HL-60/S4 treated with phorbol 12-myristate 13-acetate at 8.2 ng/mL for 4 days and 3 days (cell line): ENCODE results near the gene TBC1D24.
"Not testable (repeated sequence)": the region's sequence is repeated elsewhere in the genome, so short reads cannot be mapped to it uniquely, and the experiment has no call there.

Source experiments
- in situ Hi-C: fragments of 300-500 bp; cut with MboI; formaldehyde crosslinking; loops from 2 replicates; pipeline ENCODE4 v1.15.0; 2022; ENCODE audit warnings: low sequenced_read_pairs

The TBC1D24 gene

GRCh38 chr16:2529961-2530628, 55.2 kb downstream of the TBC1D24 start:
- in situ Hi-C loops = no loop called here

DNA sequence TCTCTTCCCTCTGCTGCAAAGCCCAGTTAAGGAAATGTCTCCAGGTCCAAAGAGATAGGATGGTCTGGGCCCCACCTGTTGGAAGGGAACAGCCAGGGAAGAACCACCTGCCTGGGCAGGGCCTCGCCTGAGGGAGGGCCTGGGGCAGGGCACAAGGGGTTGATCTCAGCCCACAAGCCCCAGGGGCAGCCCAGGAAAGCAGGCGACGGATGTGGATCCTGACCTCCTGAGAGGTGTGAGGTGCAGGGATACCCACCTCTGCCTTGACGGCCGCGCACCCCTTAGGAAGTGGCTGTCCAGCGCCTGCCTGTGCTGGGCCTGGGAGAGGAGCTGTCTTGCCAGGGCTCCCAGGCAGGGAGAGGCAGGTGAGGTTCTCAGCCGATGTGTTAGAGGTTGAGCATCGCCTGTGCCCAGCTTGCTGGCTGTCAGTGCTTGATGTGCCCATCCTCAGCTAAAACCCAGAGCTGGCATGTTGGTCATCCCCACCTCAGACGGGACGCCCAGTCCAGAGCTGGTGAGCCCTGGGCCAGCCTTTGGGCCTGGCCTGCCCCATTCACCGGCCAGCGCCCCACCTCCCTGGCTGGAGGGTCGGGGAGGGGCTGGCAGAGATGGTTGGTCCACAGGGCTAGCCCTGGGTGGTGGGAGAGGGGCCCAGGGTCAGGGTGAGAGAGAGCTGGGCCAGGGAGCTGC, 55.8 kb downstream of the TBC1D24 start:
- in situ Hi-C loops = no loop called here

GRCh38 chr16:2531371-2531695, 56.4 kb downstream of the TBC1D24 start, which contains the start of gene CEMP1:
Gene CEMP1, minus strand, starts transcription at chr16:2531408. Its CDS starts 335 bp downstream, at chr16:2531073.
- in situ Hi-C loops = no loop called here

DNA sequence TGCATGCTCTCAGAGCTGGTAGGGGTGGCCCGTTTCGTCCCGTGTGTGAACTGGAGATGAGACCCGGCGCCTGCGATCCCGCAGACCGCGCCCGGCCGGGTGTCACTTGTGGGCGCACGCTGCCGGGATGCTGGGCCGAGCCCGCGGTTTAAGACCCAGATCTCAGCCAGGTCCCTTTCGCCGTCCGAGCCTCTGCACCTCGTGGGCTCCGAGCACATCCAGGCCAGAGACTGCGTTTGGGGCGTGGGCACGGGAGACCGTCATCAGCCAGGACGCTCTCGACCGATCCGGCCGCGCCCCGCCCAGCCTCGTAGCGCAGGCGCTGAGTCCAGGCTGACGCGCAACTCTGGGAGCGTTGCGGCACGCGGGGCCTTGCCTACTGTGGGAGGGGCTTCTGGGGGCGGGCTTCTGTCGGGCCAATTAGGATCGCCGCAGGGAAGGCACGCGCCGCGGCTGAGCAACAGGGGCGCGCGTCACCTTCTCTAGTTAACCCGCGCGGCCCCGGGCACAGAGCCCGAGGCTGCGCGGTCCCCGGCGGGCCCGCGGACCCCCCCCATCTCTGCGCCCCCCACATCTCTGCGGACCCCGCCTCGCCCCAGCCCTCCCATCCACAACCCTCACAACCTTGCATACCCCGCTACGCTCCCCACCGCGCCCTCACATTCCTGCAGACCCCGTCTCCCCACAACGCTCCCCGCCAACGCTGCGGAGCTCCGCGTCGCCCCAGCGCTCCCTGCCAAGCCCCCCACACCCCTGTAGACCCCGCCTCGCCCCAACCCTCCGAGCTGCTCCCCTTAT, 57.0 kb downstream of the TBC1D24 start:
- in situ Hi-C loops = no loop called here

DNA sequence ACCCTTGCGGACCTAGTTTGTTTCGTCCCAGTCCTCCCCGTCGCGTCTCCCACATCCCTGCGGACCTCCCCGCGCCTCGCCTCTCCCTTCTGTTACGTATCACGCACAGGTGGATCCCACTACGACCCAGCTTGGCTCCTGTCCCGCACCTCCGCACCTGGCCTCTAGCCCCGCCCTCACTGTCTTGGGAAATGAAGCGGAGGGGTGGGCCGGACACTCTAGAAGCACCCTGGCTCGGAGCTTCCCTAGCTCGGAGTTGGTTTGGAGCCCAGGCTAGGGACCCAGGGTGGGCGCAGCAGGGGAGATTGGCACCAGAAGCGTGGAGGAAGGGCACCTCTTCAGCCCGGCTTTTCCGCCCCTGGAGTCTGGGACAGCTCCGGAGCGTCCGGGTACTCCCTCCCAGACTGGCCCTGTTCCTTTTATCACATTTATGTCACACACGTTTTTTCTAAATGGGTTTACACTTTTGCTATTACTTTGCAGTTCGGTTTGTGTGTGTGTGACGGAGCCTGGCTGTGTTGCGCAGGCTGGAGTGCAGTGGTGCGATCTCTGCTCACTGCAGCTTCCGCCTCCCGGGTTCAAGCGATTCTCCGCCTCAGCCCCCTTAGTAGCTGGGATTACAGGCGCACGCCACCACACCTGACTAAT, 57.7 kb downstream of the TBC1D24 start:
- in situ Hi-C loops = no loop called here

DNA sequence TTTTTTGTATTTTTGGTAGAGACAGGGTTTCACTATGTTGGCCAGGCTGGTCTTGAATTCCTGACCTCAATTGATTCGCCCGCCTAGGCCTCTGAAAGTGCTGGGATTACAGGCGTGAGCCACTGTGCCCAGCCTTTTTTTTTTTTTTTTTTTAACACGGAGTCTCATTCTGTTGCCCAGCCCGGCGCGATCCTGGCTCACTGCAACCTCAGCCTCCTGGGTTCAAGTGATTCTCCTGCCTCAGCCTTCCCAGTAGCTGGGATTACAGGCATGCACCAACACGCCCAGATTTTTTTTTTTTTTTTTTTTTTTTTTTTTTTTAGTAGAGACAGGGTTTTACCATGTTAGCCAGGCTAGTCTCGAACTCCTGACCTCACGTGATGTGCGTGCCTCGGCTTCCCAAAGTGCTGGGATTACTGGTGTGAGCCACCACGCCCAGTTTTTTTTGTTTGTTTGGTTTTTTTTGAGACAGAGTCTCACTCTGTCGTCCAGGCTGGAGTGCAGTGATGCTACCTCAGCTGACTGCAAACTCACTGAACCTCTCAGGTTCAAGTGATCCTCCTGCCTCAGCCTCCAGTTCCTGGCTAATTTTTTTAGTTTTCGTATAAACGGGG, 58.3 kb downstream of the TBC1D24 start:
- in situ Hi-C loops = not testable (repeated sequence)

DNA sequence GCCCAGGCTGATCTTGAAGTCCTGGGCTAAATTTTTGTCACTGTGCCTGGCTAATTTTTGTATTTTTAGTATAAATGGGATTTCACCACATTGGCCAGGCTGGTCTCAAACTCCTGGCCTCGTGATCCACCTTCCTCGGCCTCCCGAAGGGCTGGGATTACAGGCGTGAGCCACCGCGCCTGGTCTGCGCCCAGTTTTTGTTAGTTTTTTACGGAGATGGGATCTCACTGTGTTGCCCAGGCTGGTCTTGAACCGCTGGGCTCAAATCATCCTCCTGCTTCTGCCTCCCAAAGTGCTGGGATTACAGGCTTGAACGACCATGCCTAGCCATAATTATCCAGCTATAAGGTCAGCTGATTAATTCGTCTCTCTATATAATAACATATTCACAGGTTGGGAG, 59.0 kb downstream of the TBC1D24 start:
- in situ Hi-C loops = no loop called here

GRCh38 chr16:2534335-2534734, 59.4 kb downstream of the TBC1D24 start:
- in situ Hi-C loops = not testable (repeated sequence)

GRCh38 chr16:2535625-2536013, 60.7 kb downstream of the TBC1D24 start:
- in situ Hi-C loops = no loop called here

- in situ Hi-C loops = no loop called here
Measured at GRCh38 chr16:2537451-2538379, 62.8 kb downstream of the TBC1D24 start, which contains the start of gene PDPK1. Gene PDPK1, plus strand, starts transcription at chr16:2538021. Its CDS starts 92 bp downstream, at chr16:2538113.

DNA sequence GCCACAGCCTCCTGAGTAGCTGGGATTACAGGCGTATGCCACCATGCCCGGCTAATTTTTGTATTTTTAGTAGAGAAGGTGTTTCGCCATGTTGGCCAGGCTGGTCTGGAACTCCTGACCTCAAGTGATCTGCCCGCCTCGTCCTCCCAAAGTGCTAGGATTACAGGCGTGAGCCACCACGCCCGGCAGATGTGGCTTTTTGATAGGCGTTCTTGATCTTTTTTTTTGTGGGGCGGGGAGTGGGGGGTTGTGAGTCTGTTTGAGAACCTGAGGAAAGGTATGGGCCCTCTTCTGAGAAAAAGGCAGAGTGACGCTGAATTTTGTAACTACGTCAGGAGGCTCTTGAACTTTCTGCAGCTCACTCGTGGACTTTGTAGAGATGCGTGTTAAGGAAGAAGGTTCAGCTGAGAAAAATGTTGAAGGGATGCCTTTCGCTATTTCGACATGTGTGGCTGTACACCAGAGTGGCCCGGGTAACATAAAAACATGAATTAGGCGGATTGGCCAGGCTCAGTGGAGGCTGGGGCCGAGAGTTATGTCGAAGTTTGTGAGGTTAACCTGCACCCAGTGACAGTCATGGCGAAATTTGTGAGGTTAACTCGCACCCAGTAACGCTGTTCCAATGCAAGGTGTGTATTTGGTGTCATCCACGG, 64.4 kb downstream of the TBC1D24 start:
- in situ Hi-C loops = not testable (repeated sequence)

GRCh38 chr16:2539845-2540458, 65.0 kb downstream of the TBC1D24 start:
- in situ Hi-C loops = not testable (repeated sequence)

DNA sequence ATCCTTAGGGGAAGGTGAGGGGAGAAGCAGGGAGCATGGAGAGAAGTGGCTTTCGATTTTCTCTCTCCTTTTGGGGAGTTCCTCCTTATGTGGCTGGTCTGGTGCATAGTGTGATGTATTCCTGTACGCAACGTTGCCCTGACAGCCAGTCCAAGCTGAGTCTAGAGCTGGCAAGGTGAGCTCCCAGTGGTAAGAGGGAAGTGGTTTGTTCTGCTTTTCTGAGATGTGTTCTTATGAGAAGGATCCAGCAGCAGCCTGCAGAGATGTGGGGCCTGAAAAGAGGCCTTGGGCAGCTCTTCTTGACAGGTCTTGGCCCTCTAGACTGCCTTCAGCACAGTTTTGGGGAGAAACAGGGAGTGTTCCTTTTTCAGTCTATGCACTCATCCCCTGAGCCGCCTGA, 66.0 kb downstream of the TBC1D24 start:
- in situ Hi-C loops = not testable (repeated sequence)

DNA sequence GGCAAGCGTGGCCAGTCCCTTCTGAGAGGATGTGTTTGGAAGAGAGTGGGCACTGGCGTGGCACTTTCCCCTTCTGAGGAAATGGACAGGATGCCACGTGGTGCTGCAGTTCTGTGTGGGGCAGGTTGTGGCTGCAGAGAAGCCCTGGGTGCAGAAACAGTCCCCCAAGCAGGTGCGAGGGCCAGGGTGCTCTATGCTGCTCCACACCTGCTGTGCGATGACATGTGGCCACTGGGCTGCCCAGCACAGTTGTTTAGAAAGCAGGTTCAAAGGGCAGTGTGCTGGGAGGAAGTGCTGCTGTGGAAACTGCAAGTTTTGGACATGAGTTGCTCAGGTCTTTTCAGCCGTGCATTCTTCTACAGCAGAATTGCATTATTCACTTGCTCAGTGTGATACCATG, 66.5 kb downstream of the TBC1D24 start:
- in situ Hi-C loops = not testable (repeated sequence)

DNA sequence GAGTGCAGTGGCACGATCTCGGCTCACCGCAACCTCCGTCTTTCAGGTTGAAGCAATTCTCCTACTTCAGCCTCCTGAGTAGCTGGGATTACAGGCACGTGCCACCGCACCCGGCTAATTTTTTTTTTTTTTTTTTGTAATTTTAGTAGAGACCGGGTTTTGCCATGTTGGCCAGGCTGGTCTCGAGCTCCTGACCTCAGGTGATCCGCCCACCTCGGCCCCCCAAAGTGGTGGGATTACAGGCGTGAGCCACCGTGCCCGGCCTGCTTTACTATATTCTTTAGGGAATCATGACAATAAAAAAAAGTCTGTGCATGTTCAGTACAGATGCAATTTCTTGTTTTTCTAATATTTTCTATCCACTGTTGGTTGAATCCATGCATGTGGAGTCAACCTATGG, 68.8 kb downstream of the TBC1D24 start:
- in situ Hi-C loops = not testable (repeated sequence)

GRCh38 chr16:2550283-2550878, 75.5 kb downstream of the TBC1D24 start:
- in situ Hi-C loops = not testable (repeated sequence)

DNA sequence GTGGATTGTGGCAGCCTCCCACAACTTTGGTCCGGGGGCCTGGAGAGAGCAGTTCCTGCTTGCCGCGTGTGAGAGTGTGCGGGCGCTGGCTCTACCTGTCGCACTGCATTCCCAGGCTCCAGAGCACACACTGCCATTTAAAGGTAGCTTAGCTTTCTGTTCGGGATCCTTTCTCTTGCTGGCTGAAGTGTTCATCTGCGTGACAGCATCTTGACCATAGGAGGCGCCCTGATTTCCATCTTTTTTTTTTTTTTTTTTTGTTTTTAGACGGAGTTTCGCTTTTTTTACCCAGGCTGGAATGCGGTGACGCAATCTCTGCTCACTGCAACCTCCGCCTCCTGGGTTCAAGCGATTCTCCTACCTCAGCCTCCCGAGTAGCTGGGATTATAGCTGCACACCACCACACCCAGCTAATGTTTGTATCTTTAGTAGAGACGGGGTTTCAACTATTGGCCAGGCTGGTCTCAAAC, 76.5 kb downstream of the TBC1D24 start:
- in situ Hi-C loops = not testable (repeated sequence)

- in situ Hi-C loops = not testable (repeated sequence)
Measured at GRCh38 chr16:2554709-2555425, 79.9 kb downstream of the TBC1D24 start.
